GM23338 (cell line): Measurements from ENCODE around the gene THADA. TPM values are rescaled to one million over a fixed set of nuclear protein-coding genes. Genes with fewer than 3 reads are reported as not detected.

Source experiments
- ATAC-seq: fragments of 200-7000 bp; cut with Tn5 transposase; 3 replicates; pipeline ENCODE4 v1.9.1; 2020
- DNase-seq: peaks from one replicate; pipeline ENCODE4 v3.0.0-alpha.2; 2015; ENCODE audit warnings: low spot score
- H2AFZ ChIP-seq: fragments of 200-600 bp; sonication (generic); 2 replicates; pipeline ENCODE4 v1.8.0; 2016; ENCODE audit warnings: antibody characterized with exemption, mild to moderate bottlenecking, moderate library complexity
- H3F3A ChIP-seq: fragments of 200-600 bp; sonication (generic); replicated peaks from 2 replicates; pipeline ENCODE4 v1.8.0; 2017; ENCODE audit warnings: antibody characterized with exemption, mixed run types, low read depth
- H3K27ac ChIP-seq: fragments of 200-600 bp; sonication (generic); 2 replicates; pipeline ENCODE4 v1.6.1; 2016; ENCODE audit warnings: low read depth
- H3K27me3 ChIP-seq: fragments of 200-600 bp; sonication (generic); 2 replicates; pipeline ENCODE4 v1.8.0; 2016; ENCODE audit warnings: mild to moderate bottlenecking, mixed run types, moderate library complexity; ENCODE audit not compliant: insufficient read depth
- H3K36me3 ChIP-seq: fragments of 200-600 bp; sonication (generic); 2 replicates; pipeline ENCODE4 v1.8.0; 2016; ENCODE audit warnings: mild to moderate bottlenecking; ENCODE audit not compliant: insufficient read depth
- H3K4me1 ChIP-seq: fragments of 200-600 bp; sonication (generic); 2 replicates; pipeline ENCODE4 v1.8.0; 2016; ENCODE audit warnings: mild to moderate bottlenecking, moderate library complexity; ENCODE audit not compliant: insufficient read depth
- H3K4me2 ChIP-seq: fragments of 200-600 bp; sonication (generic); 2 replicates; pipeline ENCODE4 v1.7.1; 2017; ENCODE audit warnings: mixed run types
- H3K4me3 ChIP-seq: fragments of 200-600 bp; sonication (generic); 2 replicates; pipeline ENCODE4 v1.6.1; 2016; ENCODE audit warnings: mixed run types
- H3K79me2 ChIP-seq: fragments of 200-600 bp; sonication (generic); replicated peaks from 2 replicates; pipeline ENCODE4 v1.8.0; 2017; ENCODE audit warnings: mild to moderate bottlenecking; ENCODE audit not compliant: insufficient read depth
- H3K9me2 ChIP-seq: fragments of 200-600 bp; sonication (generic); 2 replicates; pipeline ENCODE4 v1.8.0; 2017; ENCODE audit not compliant: insufficient read depth
- H4K20me1 ChIP-seq: fragments of 200-600 bp; sonication (generic); replicated peaks from 2 replicates; pipeline ENCODE4 v1.8.0; 2017; ENCODE audit warnings: mild to moderate bottlenecking; ENCODE audit not compliant: insufficient read depth
- H3K27ac Mint-ChIP-seq: 2 replicates; pipeline ENCODE4 v1.8.0; 2020; ENCODE audit warnings: inconsistent platforms, mild to moderate bottlenecking, moderate library complexity, mixed read lengths
- H3K27me3 Mint-ChIP-seq: 3 replicates; pipeline ENCODE4 v1.8.0; 2022; ENCODE audit warnings: low read depth, mild to moderate bottlenecking, moderate library complexity, mixed read lengths, inconsistent platforms; ENCODE audit not compliant: insufficient read depth, poor library complexity
- H3K36me3 Mint-ChIP-seq: 3 replicates; pipeline ENCODE4 v1.8.0; 2021; ENCODE audit warnings: low read depth, mild to moderate bottlenecking, inconsistent platforms, moderate library complexity, mixed read lengths
- H3K4me1 Mint-ChIP-seq: 3 replicates; pipeline ENCODE4 v1.8.0; 2020; ENCODE audit warnings: mild to moderate bottlenecking, inconsistent platforms, mixed read lengths
- H3K4me3 Mint-ChIP-seq: 3 replicates; pipeline ENCODE4 v1.8.0; 2021; ENCODE audit warnings: moderate library complexity, mild to moderate bottlenecking, inconsistent platforms, mixed read lengths
- H3K9me3 Mint-ChIP-seq: 3 replicates; pipeline ENCODE4 v1.8.0; 2020; ENCODE audit warnings: moderate library complexity, mild to moderate bottlenecking, inconsistent platforms, mixed read lengths
- NANOG ChIP-seq: IDR thresholded peaks from 2 replicates; pipeline ENCODE4 v1.6.1; 2016; ENCODE audit warnings: antibody characterized with exemption, borderline replicate concordance
- STAT1 ChIP-seq: IDR thresholded peaks from one replicate; pipeline ENCODE4 v1.6.1; 2016; ENCODE audit warnings: antibody characterized with exemption; ENCODE audit not compliant: unreplicated experiment
- ZNF331 ChIP-seq: fragments of 250-450 bp; sonication (Bioruptor Pico); IDR thresholded peaks from 2 replicates; pipeline ENCODE4 v1.5.0; 2020; ENCODE audit warnings: low read depth, mild to moderate bottlenecking, moderate library complexity
- polyA plus RNA-seq: library from polyadenylated mRNA; unstranded; fragments of >200 nt; fragmentation: Nextera tagmentation; extraction: Ambion mirVana; gene quantifications from 2 replicates; pipeline ENCODE4 v1.2.1, GENCODE V29; 2016
- total RNA-seq: library from RNA; depleted of rRNA; stranded (reverse); fragments of >200 nt; shearing (Covaris generic); gene quantifications from 2 replicates; pipeline ENCODE4 v1.2.3, GENCODE V29; 2014
- TF ChIP-seq, protein P1 (sequence below): fragments of 250-450 bp; sonication (Bioruptor Pico); IDR thresholded peaks from 2 replicates; pipeline ENCODE4 v1.5.0; 2020; ENCODE audit warnings: mild to moderate bottlenecking, moderate library complexity
- TF ChIP-seq, protein P2 (sequence below): IDR thresholded peaks from 2 replicates; pipeline ENCODE4 v1.6.1; 2016; ENCODE audit warnings: antibody characterized with exemption
- TF ChIP-seq, protein P3 (sequence below), 2 experiments: fragments of 200-600 bp in 1 of 2; sonication (generic) in 1 of 2; conservative IDR thresholded peaks; 2 replicates each; pipeline versions ENCODE4 v1.5.1 to v1.6.1; 2016 to 2017; ENCODE audit warnings: antibody characterized with exemption in 2 of 2, low read depth in 2 of 2, mild to moderate bottlenecking in 2 of 2, moderate library complexity in 1 of 2
- TF ChIP-seq, protein P4 (sequence below): IDR thresholded peaks from one replicate; pipeline ENCODE4 v1.6.1; 2018; ENCODE audit warnings: antibody characterized with exemption; ENCODE audit not compliant: unreplicated experiment

Gene THADA
- total and polyA plus RNA-seq, 2 experiments from 2014 or later = 17.0 to 30.7 TPM

DNA sequence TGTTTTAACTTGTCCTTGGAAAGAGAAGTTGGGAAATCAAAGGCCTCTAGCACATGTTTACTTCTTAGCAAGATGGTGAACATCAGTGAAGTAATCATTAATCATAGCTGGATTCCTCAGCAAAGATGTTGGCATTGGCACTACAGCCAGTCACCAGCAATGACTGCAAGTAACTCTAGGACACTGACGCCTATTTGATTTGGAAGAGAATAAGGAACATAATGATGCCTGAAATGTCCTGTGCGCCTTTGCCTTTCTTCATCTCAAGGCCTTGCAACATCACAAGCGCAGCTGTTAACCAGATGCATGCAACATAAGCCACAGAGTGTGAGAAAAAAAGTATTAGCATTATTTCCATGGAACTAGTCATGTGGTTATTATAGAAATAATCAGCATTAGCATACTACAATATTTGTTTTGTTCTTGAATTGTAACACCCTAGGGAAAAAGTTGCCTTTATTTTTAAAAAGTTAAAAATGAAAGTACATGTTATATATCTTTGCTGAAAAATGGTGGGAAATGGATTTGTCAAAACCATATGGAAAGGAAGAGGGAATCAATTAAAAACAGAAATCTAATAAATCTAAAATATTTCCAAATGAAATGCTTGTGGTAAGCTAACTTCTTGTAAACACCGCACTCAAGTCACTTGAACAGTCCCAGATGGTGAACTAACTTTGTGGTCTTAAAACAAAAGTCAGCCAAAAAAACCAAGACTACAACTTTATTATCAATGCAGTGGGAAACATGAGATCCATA is 55.6 kb downstream of the THADA start:
- Histone ChIP-seq H3F3A (no peaks in the 10 kb centered on the region), H3K27me3 (no peaks in the 10 kb centered on the region), H3K4me2 (no peak overlapping the region), H3K4me1 (no peaks in the 10 kb centered on the region), H2AFZ (no peak overlapping the region), H3K79me2 (no peaks in the 10 kb centered on the region), H4K20me1 (no peaks in the 10 kb centered on the region), H3K4me3 (no peak overlapping the region), H3K9me2 (no peaks in the 10 kb centered on the region), H3K36me3 (no peaks in the 10 kb centered on the region), H3K27ac (no peak overlapping the region)
- Mint-ChIP-seq H3K9me3 (peaks cover 6% of the 10 kb centered on the region; the same call in 2 of the 3 replicates), H3K27me3 (no peaks in the 10 kb centered on the region), H3K36me3 (peaks cover 1% of the 10 kb centered on the region; the same call in 2 of the 3 replicates), H3K4me1 (no peaks in the 10 kb centered on the region), H3K4me3 (no peak overlapping the region), H3K27ac (no peak overlapping the region)
- TF ChIP-seq, protein P1, sequence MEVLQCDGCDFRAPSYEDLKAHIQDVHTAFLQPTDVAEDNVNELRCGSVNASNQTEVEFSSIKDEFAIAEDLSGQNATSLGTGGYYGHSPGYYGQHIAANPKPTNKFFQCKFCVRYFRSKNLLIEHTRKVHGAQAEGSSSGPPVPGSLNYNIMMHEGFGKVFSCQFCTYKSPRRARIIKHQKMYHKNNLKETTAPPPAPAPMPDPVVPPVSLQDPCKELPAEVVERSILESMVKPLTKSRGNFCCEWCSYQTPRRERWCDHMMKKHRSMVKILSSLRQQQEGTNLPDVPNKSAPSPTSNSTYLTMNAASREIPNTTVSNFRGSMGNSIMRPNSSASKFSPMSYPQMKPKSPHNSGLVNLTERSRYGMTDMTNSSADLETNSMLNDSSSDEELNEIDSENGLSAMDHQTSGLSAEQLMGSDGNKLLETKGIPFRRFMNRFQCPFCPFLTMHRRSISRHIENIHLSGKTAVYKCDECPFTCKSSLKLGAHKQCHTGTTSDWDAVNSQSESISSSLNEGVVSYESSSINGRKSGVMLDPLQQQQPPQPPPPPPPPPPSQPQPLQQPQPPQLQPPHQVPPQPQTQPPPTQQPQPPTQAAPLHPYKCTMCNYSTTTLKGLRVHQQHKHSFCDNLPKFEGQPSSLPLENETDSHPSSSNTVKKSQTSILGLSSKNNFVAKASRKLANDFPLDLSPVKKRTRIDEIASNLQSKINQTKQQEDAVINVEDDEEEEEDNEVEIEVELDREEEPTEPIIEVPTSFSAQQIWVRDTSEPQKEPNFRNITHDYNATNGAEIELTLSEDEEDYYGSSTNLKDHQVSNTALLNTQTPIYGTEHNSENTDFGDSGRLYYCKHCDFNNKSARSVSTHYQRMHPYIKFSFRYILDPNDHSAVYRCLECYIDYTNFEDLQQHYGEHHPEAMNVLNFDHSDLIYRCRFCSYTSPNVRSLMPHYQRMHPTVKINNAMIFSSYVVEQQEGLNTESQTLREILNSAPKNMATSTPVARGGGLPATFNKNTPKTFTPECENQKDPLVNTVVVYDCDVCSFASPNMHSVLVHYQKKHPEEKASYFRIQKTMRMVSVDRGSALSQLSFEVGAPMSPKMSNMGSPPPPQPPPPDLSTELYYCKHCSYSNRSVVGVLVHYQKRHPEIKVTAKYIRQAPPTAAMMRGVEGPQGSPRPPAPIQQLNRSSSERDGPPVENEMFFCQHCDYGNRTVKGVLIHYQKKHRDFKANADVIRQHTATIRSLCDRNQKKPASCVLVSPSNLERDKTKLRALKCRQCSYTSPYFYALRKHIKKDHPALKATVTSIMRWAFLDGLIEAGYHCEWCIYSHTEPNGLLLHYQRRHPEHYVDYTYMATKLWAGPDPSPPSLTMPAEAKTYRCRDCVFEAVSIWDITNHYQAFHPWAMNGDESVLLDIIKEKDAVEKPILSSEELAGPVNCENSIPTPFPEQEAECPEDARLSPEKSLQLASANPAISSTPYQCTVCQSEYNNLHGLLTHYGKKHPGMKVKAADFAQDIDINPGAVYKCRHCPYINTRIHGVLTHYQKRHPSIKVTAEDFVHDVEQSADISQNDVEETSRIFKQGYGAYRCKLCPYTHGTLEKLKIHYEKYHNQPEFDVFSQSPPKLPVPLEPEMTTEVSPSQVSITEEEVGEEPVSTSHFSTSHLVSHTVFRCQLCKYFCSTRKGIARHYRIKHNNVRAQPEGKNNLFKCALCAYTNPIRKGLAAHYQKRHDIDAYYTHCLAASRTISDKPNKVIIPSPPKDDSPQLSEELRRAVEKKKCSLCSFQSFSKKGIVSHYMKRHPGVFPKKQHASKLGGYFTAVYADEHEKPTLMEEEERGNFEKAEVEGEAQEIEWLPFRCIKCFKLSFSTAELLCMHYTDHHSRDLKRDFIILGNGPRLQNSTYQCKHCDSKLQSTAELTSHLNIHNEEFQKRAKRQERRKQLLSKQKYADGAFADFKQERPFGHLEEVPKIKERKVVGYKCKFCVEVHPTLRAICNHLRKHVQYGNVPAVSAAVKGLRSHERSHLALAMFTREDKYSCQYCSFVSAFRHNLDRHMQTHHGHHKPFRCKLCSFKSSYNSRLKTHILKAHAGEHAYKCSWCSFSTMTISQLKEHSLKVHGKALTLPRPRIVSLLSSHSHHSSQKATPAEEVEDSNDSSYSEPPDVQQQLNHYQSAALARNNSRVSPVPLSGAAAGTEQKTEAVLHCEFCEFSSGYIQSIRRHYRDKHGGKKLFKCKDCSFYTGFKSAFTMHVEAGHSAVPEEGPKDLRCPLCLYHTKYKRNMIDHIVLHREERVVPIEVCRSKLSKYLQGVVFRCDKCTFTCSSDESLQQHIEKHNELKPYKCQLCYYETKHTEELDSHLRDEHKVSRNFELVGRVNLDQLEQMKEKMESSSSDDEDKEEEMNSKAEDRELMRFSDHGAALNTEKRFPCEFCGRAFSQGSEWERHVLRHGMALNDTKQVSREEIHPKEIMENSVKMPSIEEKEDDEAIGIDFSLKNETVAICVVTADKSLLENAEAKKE = no peak
- no peak for TF ChIP-seq ZNF331 (CRISPR knock-in tag)
- TF ChIP-seq, protein P2, sequence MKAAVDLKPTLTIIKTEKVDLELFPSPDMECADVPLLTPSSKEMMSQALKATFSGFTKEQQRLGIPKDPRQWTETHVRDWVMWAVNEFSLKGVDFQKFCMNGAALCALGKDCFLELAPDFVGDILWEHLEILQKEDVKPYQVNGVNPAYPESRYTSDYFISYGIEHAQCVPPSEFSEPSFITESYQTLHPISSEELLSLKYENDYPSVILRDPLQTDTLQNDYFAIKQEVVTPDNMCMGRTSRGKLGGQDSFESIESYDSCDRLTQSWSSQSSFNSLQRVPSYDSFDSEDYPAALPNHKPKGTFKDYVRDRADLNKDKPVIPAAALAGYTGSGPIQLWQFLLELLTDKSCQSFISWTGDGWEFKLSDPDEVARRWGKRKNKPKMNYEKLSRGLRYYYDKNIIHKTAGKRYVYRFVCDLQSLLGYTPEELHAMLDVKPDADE = no peak
- TF ChIP-seq, protein P3, sequence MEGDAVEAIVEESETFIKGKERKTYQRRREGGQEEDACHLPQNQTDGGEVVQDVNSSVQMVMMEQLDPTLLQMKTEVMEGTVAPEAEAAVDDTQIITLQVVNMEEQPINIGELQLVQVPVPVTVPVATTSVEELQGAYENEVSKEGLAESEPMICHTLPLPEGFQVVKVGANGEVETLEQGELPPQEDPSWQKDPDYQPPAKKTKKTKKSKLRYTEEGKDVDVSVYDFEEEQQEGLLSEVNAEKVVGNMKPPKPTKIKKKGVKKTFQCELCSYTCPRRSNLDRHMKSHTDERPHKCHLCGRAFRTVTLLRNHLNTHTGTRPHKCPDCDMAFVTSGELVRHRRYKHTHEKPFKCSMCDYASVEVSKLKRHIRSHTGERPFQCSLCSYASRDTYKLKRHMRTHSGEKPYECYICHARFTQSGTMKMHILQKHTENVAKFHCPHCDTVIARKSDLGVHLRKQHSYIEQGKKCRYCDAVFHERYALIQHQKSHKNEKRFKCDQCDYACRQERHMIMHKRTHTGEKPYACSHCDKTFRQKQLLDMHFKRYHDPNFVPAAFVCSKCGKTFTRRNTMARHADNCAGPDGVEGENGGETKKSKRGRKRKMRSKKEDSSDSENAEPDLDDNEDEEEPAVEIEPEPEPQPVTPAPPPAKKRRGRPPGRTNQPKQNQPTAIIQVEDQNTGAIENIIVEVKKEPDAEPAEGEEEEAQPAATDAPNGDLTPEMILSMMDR (conservative IDR thresholded peaks at IDR 0.05; ENCODE audit: low read depth in 2 of 2) = no peak
- no peak for TF ChIP-seq NANOG
- TF ChIP-seq STAT1 = no peak
- TF ChIP-seq, protein P4, sequence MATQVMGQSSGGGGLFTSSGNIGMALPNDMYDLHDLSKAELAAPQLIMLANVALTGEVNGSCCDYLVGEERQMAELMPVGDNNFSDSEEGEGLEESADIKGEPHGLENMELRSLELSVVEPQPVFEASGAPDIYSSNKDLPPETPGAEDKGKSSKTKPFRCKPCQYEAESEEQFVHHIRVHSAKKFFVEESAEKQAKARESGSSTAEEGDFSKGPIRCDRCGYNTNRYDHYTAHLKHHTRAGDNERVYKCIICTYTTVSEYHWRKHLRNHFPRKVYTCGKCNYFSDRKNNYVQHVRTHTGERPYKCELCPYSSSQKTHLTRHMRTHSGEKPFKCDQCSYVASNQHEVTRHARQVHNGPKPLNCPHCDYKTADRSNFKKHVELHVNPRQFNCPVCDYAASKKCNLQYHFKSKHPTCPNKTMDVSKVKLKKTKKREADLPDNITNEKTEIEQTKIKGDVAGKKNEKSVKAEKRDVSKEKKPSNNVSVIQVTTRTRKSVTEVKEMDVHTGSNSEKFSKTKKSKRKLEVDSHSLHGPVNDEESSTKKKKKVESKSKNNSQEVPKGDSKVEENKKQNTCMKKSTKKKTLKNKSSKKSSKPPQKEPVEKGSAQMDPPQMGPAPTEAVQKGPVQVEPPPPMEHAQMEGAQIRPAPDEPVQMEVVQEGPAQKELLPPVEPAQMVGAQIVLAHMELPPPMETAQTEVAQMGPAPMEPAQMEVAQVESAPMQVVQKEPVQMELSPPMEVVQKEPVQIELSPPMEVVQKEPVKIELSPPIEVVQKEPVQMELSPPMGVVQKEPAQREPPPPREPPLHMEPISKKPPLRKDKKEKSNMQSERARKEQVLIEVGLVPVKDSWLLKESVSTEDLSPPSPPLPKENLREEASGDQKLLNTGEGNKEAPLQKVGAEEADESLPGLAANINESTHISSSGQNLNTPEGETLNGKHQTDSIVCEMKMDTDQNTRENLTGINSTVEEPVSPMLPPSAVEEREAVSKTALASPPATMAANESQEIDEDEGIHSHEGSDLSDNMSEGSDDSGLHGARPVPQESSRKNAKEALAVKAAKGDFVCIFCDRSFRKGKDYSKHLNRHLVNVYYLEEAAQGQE = no peak
- ATAC-seq (no peak), DNase-seq (no peak)
